GM13977 (cell line): ENCODE data around the gene CDK17.

Experiments
- DNase-seq: peaks from one replicate; pipeline ENCODE4 v3.0.0; 2012; ENCODE audit warnings: low spot score
- CTCF ChIP-seq: IDR thresholded peaks from 2 replicates; pipeline ENCODE4 v1.5.1; 2012; ENCODE audit warnings: mild to moderate bottlenecking, control low read depth; ENCODE audit not compliant: insufficient read depth; ENCODE audit errors: extremely low read depth, missing control alignments
- in situ Hi-C: fragments of 300-500 bp; cut with MboI; formaldehyde crosslinking; loops from one replicate; pipeline ENCODE4 v1.12.0; 2022; ENCODE audit warnings: low sequenced_read_pairs, low pct_unique_long_range_greater_than_20kb, mixed read lengths, inconsistent platforms; ENCODE audit not compliant: unreplicated experiment

CDK17 gene

DNA sequence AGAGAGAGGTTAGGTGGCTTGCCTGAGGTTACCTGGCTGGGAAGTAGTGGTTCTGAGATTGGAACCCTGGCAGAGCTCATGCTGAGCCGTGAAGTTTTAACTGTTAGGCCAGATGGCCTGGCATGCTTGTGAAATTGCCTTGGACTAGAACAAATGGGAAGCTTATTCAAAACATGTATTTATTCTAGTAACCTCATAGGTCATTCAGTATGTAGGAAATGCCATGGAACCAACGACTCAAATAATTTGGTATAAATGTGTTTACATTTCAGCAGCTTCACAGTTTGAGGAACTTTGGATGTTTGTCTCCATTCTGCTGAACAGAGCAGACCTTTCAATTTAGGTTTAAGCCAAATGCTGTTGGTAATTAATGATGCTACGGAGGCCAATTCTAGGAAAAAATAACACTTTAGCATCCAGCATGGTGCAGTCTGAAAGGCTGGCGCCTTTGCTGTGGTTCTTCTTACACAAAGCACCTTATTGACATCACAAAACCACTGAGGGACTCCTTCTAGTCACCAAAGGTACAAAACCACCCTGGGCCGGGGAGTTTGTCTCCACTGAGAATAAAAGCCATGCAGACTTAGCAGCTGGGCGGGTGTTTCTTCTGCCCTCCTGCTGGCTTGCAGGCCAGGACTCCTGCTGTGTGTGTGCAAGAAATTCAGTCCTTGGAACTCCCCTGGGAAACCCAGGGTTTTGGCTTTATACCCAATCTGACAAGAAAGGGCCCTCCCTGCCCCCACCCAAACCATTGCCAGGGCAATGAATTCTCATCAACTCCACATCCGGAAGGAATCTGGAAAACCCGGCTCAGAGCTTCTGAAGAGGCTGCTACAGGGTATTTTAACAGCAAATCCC, 141.9 kb downstream of the CDK17 start:
- TF ChIP-seq CTCF, result no peak
- DNase-seq, result no peak
- in situ Hi-C loops, result no loop called here

- no peak for DNase-seq
- in situ Hi-C loops, result no loop called here
These were observed 142.6 kb downstream of the CDK17 start for GRCh38 chr12:96257550-96258103.

GRCh38 chr12:96256672-96257361, 143.4 kb downstream of the CDK17 start:
- in situ Hi-C loops, result no loop called here
- no peak for DNase-seq
- no peak for TF ChIP-seq CTCF

More at GRCh38 chr12:96257550-96258103, 142.6 kb downstream of the CDK17 start:
- no peak for TF ChIP-seq CTCF

DNA sequence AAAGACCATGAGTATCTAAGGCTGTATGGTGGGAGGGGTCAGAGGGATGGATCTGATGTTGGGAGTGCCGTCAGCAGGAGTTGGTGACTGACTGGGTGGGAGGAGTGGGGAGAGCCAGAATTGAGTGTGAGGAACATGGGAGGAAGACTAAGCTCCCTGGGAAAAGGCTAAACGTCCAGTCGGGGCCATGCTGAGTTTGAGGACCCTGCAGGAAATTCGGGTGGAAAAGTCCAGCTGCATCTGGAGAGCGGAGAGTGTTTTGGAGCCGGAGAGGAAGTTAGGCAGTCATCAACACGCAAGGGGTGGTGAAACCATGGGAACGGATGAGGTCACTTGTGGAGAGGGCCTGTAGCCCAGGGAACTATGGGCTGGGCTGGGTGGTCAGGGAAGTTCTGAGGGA, 145.2 kb downstream of the CDK17 start:
- in situ Hi-C loops, result no loop called here
- no peak for DNase-seq
- no peak for TF ChIP-seq CTCF

GRCh38 chr12:96250119-96250685, 150.0 kb downstream of the CDK17 start:
- in situ Hi-C loops, result no loop called here
- DNase-seq, result no peak
- TF ChIP-seq CTCF, result no peak

GRCh38 chr12:96249196-96250118, 150.8 kb downstream of the CDK17 start:
- no peak for DNase-seq
- in situ Hi-C loops, result no loop called here
- no peak for TF ChIP-seq CTCF
